HG03175 (cell line): Measurements from ENCODE around the gene LEF1.
"Not testable (repeated sequence)": the region's sequence is repeated elsewhere in the genome, so short reads cannot be mapped to it uniquely, and the experiment has no call there.

Experiments used
- ATAC-seq: cut with Tn5 transposase; IDR thresholded peaks from one replicate; pipeline ENCODE4 v1.9.1; 2021; ENCODE audit warnings: mild to moderate bottlenecking, moderate library complexity; ENCODE audit not compliant: unreplicated experiment

Gene LEF1

GRCh38 chr4:108070775-108071174, 98.0 kb downstream of the LEF1 start:
- ATAC-seq, result no peak

DNA sequence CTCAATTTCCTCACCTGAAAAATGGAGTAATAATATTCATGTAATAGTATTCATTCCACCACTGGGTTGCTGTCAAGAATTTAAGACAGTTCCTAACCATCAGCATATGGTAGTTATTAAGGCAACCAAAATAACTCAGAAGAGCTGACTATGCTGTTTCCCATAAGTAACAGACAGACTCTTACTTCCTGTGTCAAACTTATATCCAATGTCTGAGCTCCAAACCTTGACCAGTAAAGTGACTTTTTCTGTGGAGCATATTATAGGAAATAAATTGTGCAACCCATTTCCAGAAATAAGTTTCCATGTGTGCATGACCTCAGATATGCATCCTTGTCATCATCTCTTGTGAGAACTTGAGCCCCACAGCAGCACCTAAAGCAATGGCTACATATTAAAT, 100.3 kb downstream of the LEF1 start:
- no peak for ATAC-seq

GRCh38 chr4:108060686-108061321, 107.9 kb downstream of the LEF1 start:
- ATAC-seq, result no peak

DNA sequence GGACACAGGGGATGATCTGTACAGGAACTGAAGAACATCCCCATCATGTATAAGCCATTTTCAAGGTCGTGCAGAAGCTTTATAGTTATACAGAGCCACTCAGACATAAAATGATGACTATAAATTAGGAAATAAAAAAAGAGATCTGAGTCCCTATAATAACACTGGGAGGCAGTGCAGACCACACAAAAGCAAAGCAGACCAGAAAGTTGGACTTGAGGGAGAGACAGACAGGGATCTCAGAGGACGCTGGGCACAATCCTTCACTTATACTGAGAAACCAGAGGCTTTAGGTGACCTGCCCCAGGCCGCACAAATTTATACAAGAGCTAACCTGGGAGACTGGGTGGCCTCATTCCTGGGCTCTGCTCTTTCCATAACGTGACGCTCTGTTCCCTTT, 108.6 kb downstream of the LEF1 start:
- no peak for ATAC-seq

DNA sequence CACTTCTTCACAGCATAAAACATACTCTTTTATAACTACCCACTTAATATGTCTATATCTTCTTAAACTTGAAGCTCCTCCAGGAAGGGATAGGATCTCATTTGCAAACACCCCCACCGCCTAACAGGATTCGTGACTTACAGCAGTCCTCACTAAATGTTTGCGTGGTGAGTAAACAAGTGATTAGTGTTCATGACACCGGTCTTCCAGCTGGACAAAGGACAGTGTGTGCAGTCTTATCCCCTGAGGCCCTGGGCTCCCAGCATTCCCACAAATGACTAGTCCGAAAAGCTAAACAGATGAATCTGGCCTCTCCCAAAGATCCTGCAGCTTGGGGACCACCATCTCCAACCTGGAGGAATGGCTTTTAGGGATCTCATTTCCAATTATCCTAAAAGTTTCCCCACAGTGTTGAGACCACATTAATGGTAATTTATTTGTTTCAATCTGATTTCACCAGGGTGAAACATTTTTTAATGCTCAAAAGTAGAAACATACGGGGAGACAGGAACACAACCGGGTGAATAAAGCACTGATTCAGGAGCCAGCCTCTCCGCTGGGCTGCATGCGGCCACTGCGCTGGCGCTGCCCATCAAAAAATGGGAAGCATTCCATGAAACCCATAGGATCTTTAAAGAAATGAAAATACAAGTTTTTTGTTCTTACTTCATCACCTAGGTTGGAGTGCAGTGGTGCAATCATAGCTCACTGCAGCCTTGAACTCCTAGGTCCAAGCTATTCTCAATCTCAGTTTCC, 109.9 kb downstream of the LEF1 start:
- ATAC-seq, result no peak

- ATAC-seq, result no peak
Observed at GRCh38 chr4:108056418-108056817, 112.3 kb downstream of the LEF1 start.

- no peak for ATAC-seq
Observed at GRCh38 chr4:108055787-108056186, 112.9 kb downstream of the LEF1 start.

- ATAC-seq, result no peak
Observed at GRCh38 chr4:108054025-108054638, 114.6 kb downstream of the LEF1 start.

- ATAC-seq, result peak; percentile 90
Observed at GRCh38 chr4:108053251-108053711, 115.5 kb downstream of the LEF1 start.

GRCh38 chr4:108052558-108053120, 116.1 kb downstream of the LEF1 start:
- peak; percentile 6 for ATAC-seq

DNA sequence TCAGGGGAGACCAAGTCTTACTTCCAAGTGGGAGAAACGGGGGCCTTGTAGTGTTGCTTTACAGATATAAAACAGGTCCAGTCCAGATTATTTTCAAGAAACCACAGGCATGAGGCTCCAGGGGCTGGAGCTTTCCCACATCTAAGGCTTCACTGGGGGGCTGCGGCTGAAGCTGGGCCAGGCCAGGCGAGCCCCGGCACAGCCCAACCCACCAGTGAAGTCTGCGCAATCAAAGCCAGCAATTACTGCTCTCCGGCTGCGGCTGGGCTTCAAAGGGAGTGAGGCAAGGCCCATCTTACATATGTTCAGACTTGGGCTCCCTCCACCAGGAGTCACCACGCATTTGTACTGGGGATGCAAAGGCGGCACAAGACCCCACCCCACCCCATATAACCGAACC, 117.4 kb downstream of the LEF1 start:
- ATAC-seq, result no peak

DNA sequence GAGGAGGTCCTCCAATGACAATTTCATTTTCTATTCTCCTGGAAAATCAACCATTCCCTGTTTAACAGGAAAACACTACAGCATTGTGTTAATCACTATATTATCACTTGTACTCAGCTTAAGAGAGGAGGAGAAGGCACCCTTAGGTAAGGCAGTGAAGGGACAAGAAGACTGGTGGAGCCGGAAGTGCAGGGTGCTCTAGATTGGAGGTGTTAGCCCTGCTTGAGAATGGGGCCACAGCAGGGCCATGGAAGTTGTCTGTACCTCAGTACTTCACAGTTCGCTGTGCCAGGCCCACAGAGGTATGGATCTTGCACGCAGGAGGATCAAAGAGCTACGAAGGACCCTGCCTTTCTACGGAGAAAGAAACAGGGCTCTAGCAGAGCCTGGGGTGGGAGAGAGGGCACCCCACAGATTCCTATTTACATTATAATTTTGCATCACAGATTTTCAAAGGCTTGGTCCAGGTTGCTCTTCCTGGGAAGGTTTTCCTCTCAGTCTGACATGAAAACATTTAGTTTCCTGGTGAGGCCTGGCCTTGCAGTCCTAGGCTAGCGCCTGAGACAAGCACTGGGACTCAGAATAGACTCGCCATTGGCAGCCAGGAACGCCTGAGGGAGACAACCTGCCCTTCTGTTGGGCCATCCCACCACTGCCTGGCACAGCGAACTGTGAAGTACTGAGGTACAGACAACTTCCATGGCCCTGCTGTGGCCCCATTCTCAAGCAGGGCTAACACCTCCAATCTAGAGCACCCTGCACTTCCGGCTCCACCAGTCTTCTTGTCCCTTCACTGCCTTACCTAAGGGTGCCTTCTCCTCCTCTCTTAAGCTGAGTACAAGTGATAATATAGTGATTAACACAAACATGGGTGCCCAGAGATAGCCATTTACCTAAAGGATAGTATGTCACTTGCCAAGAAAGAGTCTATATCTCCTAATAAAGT, 118.3 kb downstream of the LEF1 start:
- ATAC-seq, result not testable (repeated sequence)

- no peak for ATAC-seq
Observed at GRCh38 chr4:108049406-108049805, 119.3 kb downstream of the LEF1 start.

DNA sequence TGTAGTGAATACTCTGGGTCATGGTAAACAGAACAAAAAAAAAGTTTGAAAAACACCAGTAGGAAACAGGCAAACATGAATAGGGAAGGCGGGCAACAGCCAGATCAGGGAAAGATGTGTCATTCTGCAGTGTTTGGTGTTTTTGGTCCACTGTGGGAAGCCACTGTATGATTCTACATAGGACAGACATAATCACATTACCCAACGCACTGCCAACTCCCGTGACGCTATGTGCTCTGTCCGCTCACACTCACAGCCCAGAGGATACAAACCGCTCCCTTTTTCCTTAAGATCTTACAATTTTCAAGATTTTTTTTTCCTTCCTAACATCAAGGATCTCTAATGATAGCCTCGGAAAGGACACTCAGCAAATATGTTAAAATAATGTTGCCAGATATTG, 119.7 kb downstream of the LEF1 start:
- no peak for ATAC-seq

DNA sequence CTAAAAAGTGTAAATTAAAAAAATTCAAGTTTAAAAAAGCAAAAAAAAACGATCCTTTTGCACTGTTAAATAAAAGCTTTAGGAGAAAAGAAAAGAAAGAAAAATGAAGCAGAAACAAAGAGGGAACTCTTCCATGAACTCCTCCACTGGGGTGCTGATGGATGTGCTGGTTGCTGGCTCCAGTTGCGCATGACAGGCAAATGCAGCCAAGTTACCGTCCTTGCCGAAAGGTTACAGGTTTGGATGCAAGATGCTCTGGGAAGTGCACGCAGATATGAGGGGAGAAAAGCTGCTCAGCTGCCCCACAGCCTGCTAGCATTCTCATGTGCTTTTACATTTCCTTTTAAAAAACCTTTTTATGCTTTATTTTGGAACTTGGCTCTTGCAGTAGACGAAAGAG, 120.6 kb downstream of the LEF1 start:
- ATAC-seq, result no peak

DNA sequence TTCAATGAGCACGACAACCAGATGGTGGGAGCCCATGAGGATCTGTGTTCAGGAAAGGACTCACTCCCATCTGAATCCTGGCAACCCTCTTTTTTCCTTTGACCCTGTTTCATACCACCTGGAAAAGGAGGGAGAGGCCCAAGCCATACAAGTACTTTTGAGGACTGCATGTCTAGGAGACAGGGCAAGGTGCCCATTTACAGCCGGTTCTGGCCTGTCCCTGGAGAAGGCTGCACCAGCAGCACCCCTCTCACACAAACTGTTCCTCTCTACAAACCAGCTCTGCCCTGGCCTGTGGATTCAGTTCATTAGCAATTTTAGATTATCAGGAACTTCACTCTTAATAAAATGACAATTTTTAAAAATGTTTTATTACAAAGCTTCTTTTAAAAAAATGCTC, 121.5 kb downstream of the LEF1 start:
- ATAC-seq, result no peak

DNA sequence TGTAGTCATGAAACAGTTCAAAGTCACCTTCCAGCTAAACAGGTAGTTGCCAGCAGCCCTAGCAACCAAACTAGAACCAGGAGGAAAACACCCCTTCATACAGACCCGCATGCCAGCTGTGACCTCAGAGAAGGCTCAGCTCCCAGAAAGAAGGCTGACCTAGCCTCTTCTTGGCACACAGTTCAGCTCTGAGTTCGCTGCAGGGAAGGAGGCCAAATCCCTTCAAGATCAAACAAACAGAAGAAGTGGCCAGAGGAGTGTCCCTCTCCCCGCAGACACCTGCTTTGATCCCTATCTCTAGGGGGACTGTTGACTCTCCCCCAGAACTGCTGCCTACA, 123.1 kb downstream of the LEF1 start:
- no peak for ATAC-seq

- no peak for ATAC-seq
Observed at GRCh38 chr4:108044951-108045686, 123.6 kb downstream of the LEF1 start.

DNA sequence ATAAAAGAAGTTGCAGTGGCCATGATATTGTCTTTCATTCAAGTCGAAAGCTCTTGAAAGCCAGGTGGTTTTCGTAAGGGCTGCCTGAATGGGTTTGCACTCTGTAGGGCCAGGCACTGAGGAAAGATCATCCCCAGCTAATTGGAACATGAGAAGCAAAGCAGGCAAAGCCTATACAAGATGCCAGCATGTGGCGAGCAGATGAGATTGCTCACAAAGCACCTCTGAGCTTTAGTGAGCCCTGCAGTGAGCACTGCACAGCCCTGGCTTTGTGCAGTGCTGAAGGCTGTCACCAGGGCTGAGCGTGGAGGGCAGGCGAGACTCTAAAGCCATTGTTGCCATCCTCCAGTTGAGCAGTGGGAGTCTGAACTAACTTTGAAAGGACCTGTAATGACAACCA, 125.2 kb downstream of the LEF1 start:
- no peak for ATAC-seq

GRCh38 chr4:108042927-108043326, 125.8 kb downstream of the LEF1 start:
- ATAC-seq, result no peak
